GM23338 (cell line): Measurements from ENCODE around the gene VSTM2A. TPM values are rescaled to one million over a fixed set of nuclear protein-coding genes. Genes with fewer than 3 reads are reported as not detected.
"Not testable (repeated sequence)": the region's sequence is repeated elsewhere in the genome, so short reads cannot be mapped to it uniquely, and the experiment has no call there.

Experiments
- ATAC-seq: fragments of 200-7000 bp; cut with Tn5 transposase; 3 replicates; pipeline ENCODE4 v1.9.1; 2020
- DNase-seq: peaks from one replicate; pipeline ENCODE4 v3.0.0-alpha.2; 2015; ENCODE audit warnings: low spot score
- H2AFZ ChIP-seq: fragments of 200-600 bp; sonication (generic); 2 replicates; pipeline ENCODE4 v1.8.0; 2016; ENCODE audit warnings: antibody characterized with exemption, mild to moderate bottlenecking, moderate library complexity
- H3F3A ChIP-seq: fragments of 200-600 bp; sonication (generic); replicated peaks from 2 replicates; pipeline ENCODE4 v1.8.0; 2017; ENCODE audit warnings: antibody characterized with exemption, mixed run types, low read depth
- H3K27ac ChIP-seq: fragments of 200-600 bp; sonication (generic); 2 replicates; pipeline ENCODE4 v1.6.1; 2016; ENCODE audit warnings: low read depth
- H3K27me3 ChIP-seq: fragments of 200-600 bp; sonication (generic); 2 replicates; pipeline ENCODE4 v1.8.0; 2016; ENCODE audit warnings: mild to moderate bottlenecking, mixed run types, moderate library complexity; ENCODE audit not compliant: insufficient read depth
- H3K36me3 ChIP-seq: fragments of 200-600 bp; sonication (generic); 2 replicates; pipeline ENCODE4 v1.8.0; 2016; ENCODE audit warnings: mild to moderate bottlenecking; ENCODE audit not compliant: insufficient read depth
- H3K4me1 ChIP-seq: fragments of 200-600 bp; sonication (generic); 2 replicates; pipeline ENCODE4 v1.8.0; 2016; ENCODE audit warnings: mild to moderate bottlenecking, moderate library complexity; ENCODE audit not compliant: insufficient read depth
- H3K4me2 ChIP-seq: fragments of 200-600 bp; sonication (generic); 2 replicates; pipeline ENCODE4 v1.7.1; 2017; ENCODE audit warnings: mixed run types
- H3K4me3 ChIP-seq: fragments of 200-600 bp; sonication (generic); 2 replicates; pipeline ENCODE4 v1.6.1; 2016; ENCODE audit warnings: mixed run types
- H3K79me2 ChIP-seq: fragments of 200-600 bp; sonication (generic); replicated peaks from 2 replicates; pipeline ENCODE4 v1.8.0; 2017; ENCODE audit warnings: mild to moderate bottlenecking; ENCODE audit not compliant: insufficient read depth
- H3K9me2 ChIP-seq: fragments of 200-600 bp; sonication (generic); 2 replicates; pipeline ENCODE4 v1.8.0; 2017; ENCODE audit not compliant: insufficient read depth
- H4K20me1 ChIP-seq: fragments of 200-600 bp; sonication (generic); replicated peaks from 2 replicates; pipeline ENCODE4 v1.8.0; 2017; ENCODE audit warnings: mild to moderate bottlenecking; ENCODE audit not compliant: insufficient read depth
- H3K27ac Mint-ChIP-seq: 2 replicates; pipeline ENCODE4 v1.8.0; 2020; ENCODE audit warnings: inconsistent platforms, mild to moderate bottlenecking, moderate library complexity, mixed read lengths
- H3K27me3 Mint-ChIP-seq: 3 replicates; pipeline ENCODE4 v1.8.0; 2022; ENCODE audit warnings: low read depth, mild to moderate bottlenecking, moderate library complexity, mixed read lengths, inconsistent platforms; ENCODE audit not compliant: insufficient read depth, poor library complexity
- H3K36me3 Mint-ChIP-seq: 3 replicates; pipeline ENCODE4 v1.8.0; 2021; ENCODE audit warnings: low read depth, mild to moderate bottlenecking, inconsistent platforms, moderate library complexity, mixed read lengths
- H3K4me1 Mint-ChIP-seq: 3 replicates; pipeline ENCODE4 v1.8.0; 2020; ENCODE audit warnings: mild to moderate bottlenecking, inconsistent platforms, mixed read lengths
- H3K4me3 Mint-ChIP-seq: 3 replicates; pipeline ENCODE4 v1.8.0; 2021; ENCODE audit warnings: moderate library complexity, mild to moderate bottlenecking, inconsistent platforms, mixed read lengths
- H3K9me3 Mint-ChIP-seq: 3 replicates; pipeline ENCODE4 v1.8.0; 2020; ENCODE audit warnings: moderate library complexity, mild to moderate bottlenecking, inconsistent platforms, mixed read lengths
- CREB1 ChIP-seq: fragments of 250-450 bp; sonication (Bioruptor Pico); IDR thresholded peaks from 2 replicates; pipeline ENCODE4 v1.5.0; 2020; ENCODE audit warnings: low read depth, mild to moderate bottlenecking, moderate library complexity
- CTCF ChIP-seq, 2 experiments: fragments of 200-600 bp in 1 of 2; sonication (generic) in 1 of 2; conservative IDR thresholded peaks; 2 replicates each; pipeline versions ENCODE4 v1.5.1 to v1.6.1; 2016 to 2017; ENCODE audit warnings: antibody characterized with exemption in 2 of 2, low read depth in 2 of 2, mild to moderate bottlenecking in 2 of 2, moderate library complexity in 1 of 2
- EZH2 ChIP-seq: fragments of 200-600 bp; sonication (generic); IDR thresholded peaks from one replicate; pipeline ENCODE4 v1.8.0; 2017; ENCODE audit warnings: antibody characterized with exemption, mild to moderate bottlenecking, low read depth; ENCODE audit not compliant: unreplicated experiment
- EZH2phosphoT487 ChIP-seq: fragments of 200-600 bp; sonication (generic); IDR thresholded peaks from one replicate; pipeline ENCODE4 v1.8.1; 2018; ENCODE audit warnings: antibody characterized with exemption; ENCODE audit not compliant: unreplicated experiment
- JUNB ChIP-seq: IDR thresholded peaks from one replicate; pipeline ENCODE4 v1.6.1; 2016; ENCODE audit warnings: antibody characterized with exemption; ENCODE audit not compliant: unreplicated experiment
- NANOG ChIP-seq: IDR thresholded peaks from 2 replicates; pipeline ENCODE4 v1.6.1; 2016; ENCODE audit warnings: antibody characterized with exemption, borderline replicate concordance
- POLR2AphosphoS5 ChIP-seq: IDR thresholded peaks from 2 replicates; pipeline ENCODE4 v1.6.1; 2016; ENCODE audit warnings: antibody characterized with exemption, low read depth
- REST ChIP-seq: IDR thresholded peaks from one replicate; pipeline ENCODE4 v1.6.1; 2018; ENCODE audit warnings: antibody characterized with exemption; ENCODE audit not compliant: unreplicated experiment
- polyA plus RNA-seq: library from polyadenylated mRNA; unstranded; fragments of >200 nt; fragmentation: Nextera tagmentation; extraction: Ambion mirVana; gene quantifications from 2 replicates; pipeline ENCODE4 v1.2.1, GENCODE V29; 2016
- total RNA-seq: library from RNA; depleted of rRNA; stranded (reverse); fragments of >200 nt; shearing (Covaris generic); gene quantifications from 2 replicates; pipeline ENCODE4 v1.2.3, GENCODE V29; 2014
- TF ChIP-seq, protein P1 (sequence below): fragments of 250-450 bp; sonication (Bioruptor Pico); IDR thresholded peaks from 2 replicates; pipeline ENCODE4 v1.5.0; 2020; ENCODE audit warnings: mild to moderate bottlenecking, moderate library complexity
- TF ChIP-seq, protein P2 (sequence below): IDR thresholded peaks from 2 replicates; pipeline ENCODE4 v1.6.1; 2016; ENCODE audit warnings: antibody characterized with exemption

VSTM2A gene
- total and polyA plus RNA-seq, 2 experiments from 2014 or later = 0.73 to 0.79 TPM

- H3K79me2 ChIP-seq, H3K27ac ChIP-seq, H3K4me1 Mint-ChIP-seq, H3K27ac Mint-ChIP-seq, H3K4me3 ChIP-seq, H3F3A ChIP-seq, H3K9me2 ChIP-seq, DNase-seq, H3K4me1 ChIP-seq, H4K20me1 ChIP-seq, H2AFZ ChIP-seq, H3K27me3 ChIP-seq, H3K27me3 Mint-ChIP-seq, H3K4me2 ChIP-seq, ATAC-seq, H3K4me3 Mint-ChIP-seq: not testable (repeated sequence)
- H3K36me3 ChIP-seq = peaks cover 11% of the 10 kb centered on the region; the same call in 1 of the 2 replicates
- Mint-ChIP-seq H3K9me3 (peaks cover 56% of the 10 kb centered on the region), H3K36me3 (peaks cover 26% of the 10 kb centered on the region)
These were observed 37.6 kb upstream of the VSTM2A start for GRCh38 chr7:54504531-54504930.

GRCh38 chr7:54529568-54529967 is 12.6 kb upstream of the VSTM2A start:
- Histone ChIP-seq H3K9me2 (0 out of 2 replicates have a peak, but pooled peaks cover 2% of the 10 kb centered on the region), H3F3A (no peaks in the 10 kb centered on the region), H3K4me3 (no peak overlapping the region), H4K20me1 (no peaks in the 10 kb centered on the region), H3K79me2 (no peaks in the 10 kb centered on the region), H3K4me1 (no peaks in the 10 kb centered on the region), H3K27me3 (no peaks in the 10 kb centered on the region), H3K4me2 (no peak overlapping the region), H2AFZ (no peak overlapping the region), H3K27ac (no peak overlapping the region), H3K36me3 (no peaks in the 10 kb centered on the region)
- H3K4me1 Mint-ChIP-seq = no peaks in the 10 kb centered on the region
- no peak overlapping the region for H3K27ac Mint-ChIP-seq
- no peak overlapping the region for H3K4me3 Mint-ChIP-seq
- H3K27me3 Mint-ChIP-seq = no peaks in the 10 kb centered on the region
- DNase-seq (no peak), ATAC-seq (no peak)
- H3K9me3 Mint-ChIP-seq = no peaks in the 10 kb centered on the region
- no peaks in the 10 kb centered on the region for H3K36me3 Mint-ChIP-seq
- TF ChIP-seq CREB1 (CRISPR knock-in tag) (no peak), JUNB (no peak), REST (no peak), EZH2phosphoT487 (no peak), CTCF (conservative IDR thresholded peaks at IDR 0.05; ENCODE audit: low read depth in 2 of 2) (no peak), POLR2AphosphoS5 (no peak), EZH2 (no peak), NANOG (no peak)
- TF ChIP-seq, protein P1, sequence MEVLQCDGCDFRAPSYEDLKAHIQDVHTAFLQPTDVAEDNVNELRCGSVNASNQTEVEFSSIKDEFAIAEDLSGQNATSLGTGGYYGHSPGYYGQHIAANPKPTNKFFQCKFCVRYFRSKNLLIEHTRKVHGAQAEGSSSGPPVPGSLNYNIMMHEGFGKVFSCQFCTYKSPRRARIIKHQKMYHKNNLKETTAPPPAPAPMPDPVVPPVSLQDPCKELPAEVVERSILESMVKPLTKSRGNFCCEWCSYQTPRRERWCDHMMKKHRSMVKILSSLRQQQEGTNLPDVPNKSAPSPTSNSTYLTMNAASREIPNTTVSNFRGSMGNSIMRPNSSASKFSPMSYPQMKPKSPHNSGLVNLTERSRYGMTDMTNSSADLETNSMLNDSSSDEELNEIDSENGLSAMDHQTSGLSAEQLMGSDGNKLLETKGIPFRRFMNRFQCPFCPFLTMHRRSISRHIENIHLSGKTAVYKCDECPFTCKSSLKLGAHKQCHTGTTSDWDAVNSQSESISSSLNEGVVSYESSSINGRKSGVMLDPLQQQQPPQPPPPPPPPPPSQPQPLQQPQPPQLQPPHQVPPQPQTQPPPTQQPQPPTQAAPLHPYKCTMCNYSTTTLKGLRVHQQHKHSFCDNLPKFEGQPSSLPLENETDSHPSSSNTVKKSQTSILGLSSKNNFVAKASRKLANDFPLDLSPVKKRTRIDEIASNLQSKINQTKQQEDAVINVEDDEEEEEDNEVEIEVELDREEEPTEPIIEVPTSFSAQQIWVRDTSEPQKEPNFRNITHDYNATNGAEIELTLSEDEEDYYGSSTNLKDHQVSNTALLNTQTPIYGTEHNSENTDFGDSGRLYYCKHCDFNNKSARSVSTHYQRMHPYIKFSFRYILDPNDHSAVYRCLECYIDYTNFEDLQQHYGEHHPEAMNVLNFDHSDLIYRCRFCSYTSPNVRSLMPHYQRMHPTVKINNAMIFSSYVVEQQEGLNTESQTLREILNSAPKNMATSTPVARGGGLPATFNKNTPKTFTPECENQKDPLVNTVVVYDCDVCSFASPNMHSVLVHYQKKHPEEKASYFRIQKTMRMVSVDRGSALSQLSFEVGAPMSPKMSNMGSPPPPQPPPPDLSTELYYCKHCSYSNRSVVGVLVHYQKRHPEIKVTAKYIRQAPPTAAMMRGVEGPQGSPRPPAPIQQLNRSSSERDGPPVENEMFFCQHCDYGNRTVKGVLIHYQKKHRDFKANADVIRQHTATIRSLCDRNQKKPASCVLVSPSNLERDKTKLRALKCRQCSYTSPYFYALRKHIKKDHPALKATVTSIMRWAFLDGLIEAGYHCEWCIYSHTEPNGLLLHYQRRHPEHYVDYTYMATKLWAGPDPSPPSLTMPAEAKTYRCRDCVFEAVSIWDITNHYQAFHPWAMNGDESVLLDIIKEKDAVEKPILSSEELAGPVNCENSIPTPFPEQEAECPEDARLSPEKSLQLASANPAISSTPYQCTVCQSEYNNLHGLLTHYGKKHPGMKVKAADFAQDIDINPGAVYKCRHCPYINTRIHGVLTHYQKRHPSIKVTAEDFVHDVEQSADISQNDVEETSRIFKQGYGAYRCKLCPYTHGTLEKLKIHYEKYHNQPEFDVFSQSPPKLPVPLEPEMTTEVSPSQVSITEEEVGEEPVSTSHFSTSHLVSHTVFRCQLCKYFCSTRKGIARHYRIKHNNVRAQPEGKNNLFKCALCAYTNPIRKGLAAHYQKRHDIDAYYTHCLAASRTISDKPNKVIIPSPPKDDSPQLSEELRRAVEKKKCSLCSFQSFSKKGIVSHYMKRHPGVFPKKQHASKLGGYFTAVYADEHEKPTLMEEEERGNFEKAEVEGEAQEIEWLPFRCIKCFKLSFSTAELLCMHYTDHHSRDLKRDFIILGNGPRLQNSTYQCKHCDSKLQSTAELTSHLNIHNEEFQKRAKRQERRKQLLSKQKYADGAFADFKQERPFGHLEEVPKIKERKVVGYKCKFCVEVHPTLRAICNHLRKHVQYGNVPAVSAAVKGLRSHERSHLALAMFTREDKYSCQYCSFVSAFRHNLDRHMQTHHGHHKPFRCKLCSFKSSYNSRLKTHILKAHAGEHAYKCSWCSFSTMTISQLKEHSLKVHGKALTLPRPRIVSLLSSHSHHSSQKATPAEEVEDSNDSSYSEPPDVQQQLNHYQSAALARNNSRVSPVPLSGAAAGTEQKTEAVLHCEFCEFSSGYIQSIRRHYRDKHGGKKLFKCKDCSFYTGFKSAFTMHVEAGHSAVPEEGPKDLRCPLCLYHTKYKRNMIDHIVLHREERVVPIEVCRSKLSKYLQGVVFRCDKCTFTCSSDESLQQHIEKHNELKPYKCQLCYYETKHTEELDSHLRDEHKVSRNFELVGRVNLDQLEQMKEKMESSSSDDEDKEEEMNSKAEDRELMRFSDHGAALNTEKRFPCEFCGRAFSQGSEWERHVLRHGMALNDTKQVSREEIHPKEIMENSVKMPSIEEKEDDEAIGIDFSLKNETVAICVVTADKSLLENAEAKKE = no peak
- TF ChIP-seq, protein P2, sequence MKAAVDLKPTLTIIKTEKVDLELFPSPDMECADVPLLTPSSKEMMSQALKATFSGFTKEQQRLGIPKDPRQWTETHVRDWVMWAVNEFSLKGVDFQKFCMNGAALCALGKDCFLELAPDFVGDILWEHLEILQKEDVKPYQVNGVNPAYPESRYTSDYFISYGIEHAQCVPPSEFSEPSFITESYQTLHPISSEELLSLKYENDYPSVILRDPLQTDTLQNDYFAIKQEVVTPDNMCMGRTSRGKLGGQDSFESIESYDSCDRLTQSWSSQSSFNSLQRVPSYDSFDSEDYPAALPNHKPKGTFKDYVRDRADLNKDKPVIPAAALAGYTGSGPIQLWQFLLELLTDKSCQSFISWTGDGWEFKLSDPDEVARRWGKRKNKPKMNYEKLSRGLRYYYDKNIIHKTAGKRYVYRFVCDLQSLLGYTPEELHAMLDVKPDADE = no peak
